Natural killer cell (primary cell): ENCODE results near the gene STARD10. TPM values are rescaled to one million over a fixed set of nuclear protein-coding genes. Genes with fewer than 3 reads are reported as not detected.
A peak's percentile ranks its signal among the peaks of the same experiment; 100 is the strongest.

ENCODE experiments used
- ATAC-seq, 3 donors: fragments of 150-1000 bp in 2 of 3; fragments of 200-7000 bp in 1 of 3; cut with Tn5 transposase; 1 replicate in 1 of 3; 2 replicates in 2 of 3; pipeline ENCODE4 v1.10.0; 2021; ENCODE audit warnings: mild to moderate bottlenecking in 2 of 3, moderate library complexity in 2 of 3
- DNase-seq, 2 donors: peaks; one replicate each; pipeline versions ENCODE4 v3.0.0 to v3.0.0-alpha.2; 2013 to 2021; ENCODE audit warnings: mixed read lengths in 1 of 2
- H3K27ac ChIP-seq: one replicate; pipeline ENCODE4 v1.5.1; 2013; ENCODE audit warnings: mild to moderate bottlenecking, low read length
- H3K27me3 ChIP-seq: one replicate; pipeline ENCODE4 v1.6.1; 2013; ENCODE audit warnings: low read length; ENCODE audit not compliant: control insufficient read depth, insufficient read depth
- H3K36me3 ChIP-seq: one replicate; pipeline ENCODE4 v1.6.1; 2013; ENCODE audit warnings: low read length; ENCODE audit not compliant: control insufficient read depth, insufficient read depth
- H3K4me1 ChIP-seq: one replicate; pipeline ENCODE4 v1.6.1; 2013; ENCODE audit warnings: low read length; ENCODE audit not compliant: control insufficient read depth, insufficient read depth
- H3K4me3 ChIP-seq: one replicate; pipeline ENCODE4 v1.5.1; 2013; ENCODE audit warnings: low read length
- H3K9me3 ChIP-seq: one replicate; pipeline ENCODE4 v1.6.1; 2013; ENCODE audit warnings: low read length; ENCODE audit not compliant: control insufficient read depth, insufficient read depth
- H3K27ac Mint-ChIP-seq, 2 donors: one replicate each; pipeline ENCODE4 v1.8.0; 2022; ENCODE audit warnings: mild to moderate bottlenecking in 2 of 2, mixed read lengths in 2 of 2, moderate library complexity in 1 of 2
- H3K27me3 Mint-ChIP-seq, 2 donors: one replicate each; pipeline ENCODE4 v1.8.0; 2022; ENCODE audit warnings: low read depth in 2 of 2, mixed read lengths in 2 of 2
- H3K36me3 Mint-ChIP-seq: one replicate; pipeline ENCODE4 v1.8.0; 2022; ENCODE audit warnings: mixed read lengths
- H3K4me1 Mint-ChIP-seq, 2 donors: one replicate each; pipeline ENCODE4 v1.8.0; 2022; ENCODE audit warnings: mixed read lengths in 2 of 2
- H3K4me3 Mint-ChIP-seq: one replicate; pipeline ENCODE4 v1.8.0; 2022; ENCODE audit warnings: mild to moderate bottlenecking, moderate library complexity, mixed read lengths
- H3K9me3 Mint-ChIP-seq, 2 donors: one replicate each; pipeline ENCODE4 v1.8.0; 2022; ENCODE audit warnings: mixed read lengths in 2 of 2
- CTCF ChIP-seq: fragments of 200-600 bp; IDR thresholded peaks from one replicate; pipeline ENCODE4 v1.8.0; 2022; ENCODE audit warnings: antibody characterized with exemption
- WGBS: methylation state at CpG from one replicate; pipeline ENCODE4 v1.1.7; 2013; ENCODE audit warnings: missing lambda C conversion rate; ENCODE audit not compliant: insufficient coverage; 5-methylcytosine and 5-hydroxymethylcytosine counted together
- intact Hi-C: fragments of 100-400 bp; cut with micrococcal nuclease; formaldehyde crosslinking; loops from one replicate; pipeline ENCODE4 v1.14.2; 2022
- total RNA-seq, 4 donors: library from RNA; stranded (reverse); fragments of 120-200 nt in 1 of 4; gene quantifications; one replicate each; pipeline versions ENCODE4 v1.2.3 to v1.2.4, GENCODE V29; 2013 to 2022

The STARD10 gene
- total RNA-seq, 3 donors from 2014 or later (not counting 1 experiment from before 2014, with no cell fraction given), result 10.9 to 17.3 (median 11.7) TPM

- Mint-ChIP-seq H3K4me3 (no peak overlapping the region), H3K36me3 (peaks cover 22% of the 10 kb centered on the region), H3K27me3 (no peaks in the 10 kb centered on the region), H3K27ac (peak overlapping the region; percentile 97 to 100), H3K4me1 (peaks cover 67 to 71% of the 10 kb centered on the region in 2 donors), H3K9me3 (no peaks in the 10 kb centered on the region)
- Histone ChIP-seq H3K27me3 (no peaks in the 10 kb centered on the region), H3K4me1 (peaks cover 57% of the 10 kb centered on the region), H3K27ac (no peak overlapping the region), H3K4me3 (no peak overlapping the region), H3K9me3 (no peaks in the 10 kb centered on the region), H3K36me3 (peaks cover 41% of the 10 kb centered on the region)
- 60% methylated on average over 1 of the region's 2 CpGs for whole genome bisulfite sequencing
- intact Hi-C loops, result no loop called here
- ATAC-seq (no peak), DNase-seq (no peak)
- TF ChIP-seq CTCF, result no peak
These were observed 63.1 kb downstream of the STARD10 start for GRCh38 chr11:72730737-72731136.

- peaks cover 46% of the 10 kb centered on the region for H3K36me3 ChIP-seq
- Mint-ChIP-seq H3K9me3 (no peaks in the 10 kb centered on the region), H3K27me3 (no peaks in the 10 kb centered on the region), H3K36me3 (peaks cover 22% of the 10 kb centered on the region), H3K4me3 (no peak overlapping the region), H3K27ac (peak overlapping the region; percentile 97 to 100), H3K4me1 (peaks cover 68 to 76% of the 10 kb centered on the region in 2 donors)
- ATAC-seq, result no peak
- no peak overlapping the region for H3K4me3 ChIP-seq
- intact Hi-C loops, result no loop called here
- H3K27me3 ChIP-seq, result no peaks in the 10 kb centered on the region
- peaks cover 57% of the 10 kb centered on the region for H3K4me1 ChIP-seq
- H3K27ac ChIP-seq, result no peak overlapping the region
- DNase-seq, result no peak
- no peak for TF ChIP-seq CTCF
- WGBS, result 97% methylated on average over 5 of the region's 5 CpGs
- no peaks in the 10 kb centered on the region for H3K9me3 ChIP-seq
These were observed 63.6 kb downstream of the STARD10 start for GRCh38 chr11:72730243-72730642.

DNA sequence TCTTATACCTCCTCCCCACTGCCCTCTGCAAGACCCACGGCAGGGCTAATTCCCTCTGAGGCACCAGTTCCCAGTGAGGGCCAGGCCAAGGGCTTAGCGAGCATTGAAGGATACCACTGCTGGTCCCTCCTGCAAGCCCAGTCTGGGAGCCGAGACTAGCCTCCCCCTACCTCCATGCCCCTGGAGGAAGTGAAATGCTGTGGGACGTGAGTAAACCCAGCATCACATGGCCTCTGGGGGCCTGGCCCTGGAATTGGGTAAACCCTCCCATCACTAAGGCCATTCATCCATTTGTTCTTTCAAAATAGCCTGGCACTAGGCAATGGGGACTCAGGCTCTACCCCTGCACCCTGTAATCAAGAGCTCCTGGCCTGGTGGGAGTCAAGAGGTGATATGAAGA lies 66.3 kb downstream of the STARD10 start:
- Histone ChIP-seq H3K4me1 (peaks cover 60% of the 10 kb centered on the region), H3K27me3 (no peaks in the 10 kb centered on the region), H3K36me3 (peaks cover 57% of the 10 kb centered on the region), H3K4me3 (no peak overlapping the region), H3K27ac (no peak overlapping the region), H3K9me3 (no peaks in the 10 kb centered on the region)
- Mint-ChIP-seq H3K27ac (peak overlapping the region; percentile 97 to 100), H3K36me3 (peaks cover 22% of the 10 kb centered on the region), H3K4me3 (no peak overlapping the region), H3K9me3 (no peaks in the 10 kb centered on the region), H3K27me3 (no peaks in the 10 kb centered on the region), H3K4me1 (peaks cover 71 to 73% of the 10 kb centered on the region in 2 donors)
- ATAC-seq (no peak), DNase-seq (no peak)
- WGBS, result 80% methylated on average over 4 of the region's 4 CpGs
- TF ChIP-seq CTCF, result no peak
- intact Hi-C loops, result no loop called here
